NB4 (cell line): ENCODE data around the gene CNST.

Experiments
- DNase-seq: peaks from one replicate; pipeline ENCODE4 v3.0.0; 2010; ENCODE audit warnings: low read depth
- H3K4me3 ChIP-seq: one replicate; pipeline ENCODE4 v1.5.1; 2011; ENCODE audit warnings: mild to moderate bottlenecking, low read depth, low read length, moderate library complexity
- CTCF ChIP-seq: IDR thresholded peaks from one replicate; pipeline ENCODE4 v1.5.1; 2012; ENCODE audit warnings: low read depth, low read length
- MAX ChIP-seq: IDR thresholded peaks from 2 replicates; pipeline ENCODE4 v1.6.1; 2011; ENCODE audit warnings: low read depth, low read length
- MYC ChIP-seq: IDR thresholded peaks from 2 replicates; pipeline ENCODE4 v1.6.1; 2011; ENCODE audit warnings: low read depth, low read length
- POLR2A ChIP-seq: IDR thresholded peaks from 2 replicates; pipeline ENCODE4 v1.6.1; 2011; ENCODE audit warnings: mild to moderate bottlenecking; ENCODE audit not compliant: insufficient read length; ENCODE audit errors: extremely low read depth

CNST gene

GRCh38 chr1:246580497-246581370 is 14.5 kb downstream of the CNST start:
- no peak for DNase-seq
- no peak for TF ChIP-seq POLR2A
- no peak for TF ChIP-seq CTCF
- no peak for TF ChIP-seq MAX
- no peak for TF ChIP-seq MYC
- H3K4me3 ChIP-seq = no peak overlapping the region

- no peak for DNase-seq
- no peak for TF ChIP-seq CTCF
- no peak overlapping the region for H3K4me3 ChIP-seq
Observed at GRCh38 chr1:246582301-246583055, 16.2 kb downstream of the CNST start.

- no peak overlapping the region for H3K4me3 ChIP-seq
- TF ChIP-seq POLR2A = no peak
- TF ChIP-seq MAX = no peak
- TF ChIP-seq MYC = no peak
- no peak for TF ChIP-seq CTCF
- no peak for DNase-seq
Observed at GRCh38 chr1:246583056-246583440, 16.8 kb downstream of the CNST start.

- DNase-seq = no peak
- TF ChIP-seq MYC (no peak), POLR2A (no peak), CTCF (no peak), MAX (no peak)
- H3K4me3 ChIP-seq = no peak overlapping the region
Observed at GRCh38 chr1:246583448-246584185, 17.4 kb downstream of the CNST start.

- no peak overlapping the region for H3K4me3 ChIP-seq
- DNase-seq = no peak
- no peak for TF ChIP-seq MYC
- TF ChIP-seq POLR2A = no peak
- TF ChIP-seq CTCF = no peak
Observed at GRCh38 chr1:246587032-246587431, 20.8 kb downstream of the CNST start.

GRCh38 chr1:246587606-246588005 is 21.4 kb downstream of the CNST start:
- H3K4me3 ChIP-seq = no peak overlapping the region
- DNase-seq = peak; percentile 37

More at GRCh38 chr1:246587606-246588005, 21.4 kb downstream of the CNST start:
- TF ChIP-seq CTCF (no peak), MYC (no peak), MAX (no peak), POLR2A (no peak)
